Endodermal cell (in vitro differentiated cells): Measurements from ENCODE around the gene LRRC3B. TPM values are rescaled to one million over a fixed set of nuclear protein-coding genes. Genes with fewer than 3 reads are reported as not detected.
A peak's percentile ranks its signal among the peaks of the same experiment; 100 is the strongest.

Source experiments
- DNase-seq: peaks from one replicate; pipeline ENCODE4 v3.0.0-alpha.2; 2017
- H3K27ac ChIP-seq: 2 replicates; pipeline ENCODE4 v1.5.1; 2013; ENCODE audit warnings: mild to moderate bottlenecking, low read depth, low read length, moderate library complexity
- H3K27me3 ChIP-seq: 2 replicates; pipeline ENCODE4 v1.6.1; 2013; ENCODE audit warnings: mild to moderate bottlenecking, low read length, moderate library complexity; ENCODE audit not compliant: insufficient read depth, control insufficient read depth, poor library complexity, severe bottlenecking
- H3K36me3 ChIP-seq: 2 replicates; pipeline ENCODE4 v1.7.0; 2013; ENCODE audit warnings: mild to moderate bottlenecking, low read length, moderate library complexity; ENCODE audit not compliant: control insufficient read depth, insufficient read depth
- H3K4me1 ChIP-seq: one replicate; pipeline ENCODE4 v1.7.0; 2013; ENCODE audit warnings: low read length; ENCODE audit not compliant: control insufficient read depth, insufficient read depth
- H3K4me3 ChIP-seq: 2 replicates; pipeline ENCODE4 v1.5.1; 2013; ENCODE audit warnings: mild to moderate bottlenecking, low read length, moderate library complexity
- H3K9ac ChIP-seq: 2 replicates; pipeline ENCODE4 v1.6.1; 2013; ENCODE audit warnings: mild to moderate bottlenecking, low read length, moderate library complexity; ENCODE audit not compliant: poor library complexity, severe bottlenecking; ENCODE audit errors: extremely low read depth
- H3K9me3 ChIP-seq: 2 replicates; pipeline ENCODE4 v1.6.1; 2013; ENCODE audit warnings: mild to moderate bottlenecking, low read length, moderate library complexity; ENCODE audit not compliant: control insufficient read depth
- H3K27ac Mint-ChIP-seq: 2 replicates; pipeline ENCODE4 v1.8.0; 2020; ENCODE audit warnings: mixed read lengths
- H3K27me3 Mint-ChIP-seq: 2 replicates; pipeline ENCODE4 v1.8.0; 2021; ENCODE audit warnings: mild to moderate bottlenecking, mixed read lengths; ENCODE audit not compliant: insufficient read depth
- H3K36me3 Mint-ChIP-seq: 2 replicates; pipeline ENCODE4 v1.8.0; 2020; ENCODE audit warnings: low read depth, mixed read lengths
- H3K4me1 Mint-ChIP-seq: 2 replicates; pipeline ENCODE4 v1.8.0; 2020; ENCODE audit warnings: mixed read lengths
- H3K4me3 Mint-ChIP-seq: 2 replicates; pipeline ENCODE4 v1.8.0; 2020; ENCODE audit warnings: mild to moderate bottlenecking, moderate library complexity, mixed read lengths
- H3K9me3 Mint-ChIP-seq: 2 replicates; pipeline ENCODE4 v1.8.0; 2020; ENCODE audit warnings: mild to moderate bottlenecking, mixed read lengths
- CTCF ChIP-seq: fragments of 200-600 bp; sonication (generic); conservative IDR thresholded peaks from 2 replicates; pipeline ENCODE4 v1.5.0; 2021; ENCODE audit warnings: antibody characterized with exemption, mild to moderate bottlenecking
- WGBS, 2 experiments: methylation state at CpG; one replicate each; pipeline versions ENCODE4 v1.1.5 to v1.1.7; 2013; ENCODE audit warnings: missing lambda C conversion rate in 2 of 2, mixed read lengths in 1 of 2; ENCODE audit not compliant: insufficient coverage in 1 of 2, insufficient read length in 1 of 2; 5-methylcytosine and 5-hydroxymethylcytosine counted together
- total RNA-seq, 2 donors: library from RNA; stranded (reverse); fragmentation: NEBNext Ultra II Directional in 1 of 2; extraction: Animal tissue kit (Norgen Biotek cat#: 25700) in 1 of 2; gene quantifications; 2 replicates in 1 of 2; 3 replicates in 1 of 2; pipeline ENCODE4 v1.2.1, GENCODE V29; 2021

The LRRC3B gene
- total RNA-seq, 2 donors from 2014 or later, result 0.26 TPM; not detected in 1

GRCh38 chr3:26621176-26621575 lies 1.4 kb upstream of the LRRC3B start:
- H3K4me3 Mint-ChIP-seq, result no peak overlapping the region
- H3K27me3 ChIP-seq, result peaks cover 89% of the 10 kb centered on the region

GRCh38 chr3:26621906-26622620 lies 509 bp upstream of the LRRC3B start:
- no peak for DNase-seq
- no peaks in the 10 kb centered on the region for H3K9me3 Mint-ChIP-seq
- H3K4me3 Mint-ChIP-seq, result peak overlapping the region; percentile 64
- WGBS, 2 experiments, result 13 to 38% methylated on average over 12 to 25 of the region's 25 CpGs
- Histone ChIP-seq H3K36me3 (no peaks in the 10 kb centered on the region), H3K27ac (no peak overlapping the region), H3K9ac (no peak overlapping the region), H3K4me1 (peaks cover 3% of the 10 kb centered on the region), H3K27me3 (peaks cover 86% of the 10 kb centered on the region), H3K9me3 (no peaks in the 10 kb centered on the region), H3K4me3 (peak overlapping the region; percentile 84)
- no peaks in the 10 kb centered on the region for H3K36me3 Mint-ChIP-seq
- H3K27ac Mint-ChIP-seq, result no peak overlapping the region
- TF ChIP-seq CTCF, result no peak
- peaks cover 25% of the 10 kb centered on the region for H3K4me1 Mint-ChIP-seq
- H3K27me3 Mint-ChIP-seq, result peaks cover 77% of the 10 kb centered on the region

More at GRCh38 chr3:26621176-26621575, 1.4 kb upstream of the LRRC3B start:
- DNase-seq, result no peak
- peaks cover 3% of the 10 kb centered on the region for H3K4me1 ChIP-seq
- H3K9me3 ChIP-seq, result no peaks in the 10 kb centered on the region
- no peak overlapping the region for H3K27ac Mint-ChIP-seq
- H3K9me3 Mint-ChIP-seq, result no peaks in the 10 kb centered on the region
- H3K4me3 ChIP-seq, result no peak overlapping the region
- H3K27ac ChIP-seq, result no peak overlapping the region
- no peaks in the 10 kb centered on the region for H3K36me3 ChIP-seq
- peaks cover 25% of the 10 kb centered on the region for H3K4me1 Mint-ChIP-seq
- peaks cover 76% of the 10 kb centered on the region for H3K27me3 Mint-ChIP-seq
- H3K36me3 Mint-ChIP-seq, result no peaks in the 10 kb centered on the region
- no peak for TF ChIP-seq CTCF
- no peak overlapping the region for H3K9ac ChIP-seq

- no peak overlapping the region for H3K27ac ChIP-seq
- TF ChIP-seq CTCF, result no peak
- DNase-seq, result peak; percentile 63
- peaks cover 3% of the 10 kb centered on the region for H3K4me1 ChIP-seq
- peak overlapping the region; percentile 84 for H3K4me3 ChIP-seq
- H3K9me3 ChIP-seq, result no peaks in the 10 kb centered on the region
- H3K27me3 Mint-ChIP-seq, result peaks cover 84% of the 10 kb centered on the region
- WGBS, 2 experiments, result 1% methylated on average over 19 to 33 of the region's 33 CpGs
- H3K4me3 Mint-ChIP-seq, result peak overlapping the region; percentile 64
- no peaks in the 10 kb centered on the region for H3K9me3 Mint-ChIP-seq
- peaks cover 25% of the 10 kb centered on the region for H3K4me1 Mint-ChIP-seq
- peaks cover 76% of the 10 kb centered on the region for H3K27me3 ChIP-seq
- no peaks in the 10 kb centered on the region for H3K36me3 Mint-ChIP-seq
- H3K27ac Mint-ChIP-seq, result no peak overlapping the region
- no peaks in the 10 kb centered on the region for H3K36me3 ChIP-seq
- no peak overlapping the region for H3K9ac ChIP-seq
Observed at GRCh38 chr3:26623419-26624208, 1.0 kb downstream of the LRRC3B start.
